Stimulated activated CD8-positive, alpha-beta memory T cell treated with anti-CD3 and anti-CD28 coated beads, Interleukin-15, amount 100 ng/mL, for 24 hours (primary cell): ENCODE measurements around the gene STIM1.
"Not testable (repeated sequence)": the region's sequence is repeated elsewhere in the genome, so short reads cannot be mapped to it uniquely, and the experiment has no call there.

ENCODE experiments used
- DNase-seq: peaks from one replicate; pipeline ENCODE4 v3.0.0-alpha.2; 2020; ENCODE audit warnings: low read depth

The STIM1 gene

DNA sequence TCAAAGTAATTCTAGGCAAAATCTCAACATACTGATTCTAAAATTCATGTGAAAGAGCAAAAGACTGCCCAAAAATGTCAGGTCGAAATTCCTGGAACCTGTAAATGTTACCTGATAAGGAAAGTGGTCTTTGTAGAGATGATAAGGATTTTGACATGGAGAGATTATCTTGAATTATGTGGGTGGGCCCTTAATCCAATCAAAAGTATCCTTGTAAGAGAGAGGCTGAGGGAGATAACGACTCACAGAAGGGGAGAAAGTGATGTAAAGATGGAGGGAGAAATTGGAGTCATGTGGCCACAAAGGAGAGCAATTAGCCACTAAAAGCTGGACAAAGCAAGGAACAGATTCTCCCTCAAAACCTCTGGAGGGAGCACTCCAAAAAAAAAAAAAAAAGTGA, 259.7 kb downstream of the STIM1 start:
- DNase-seq, result no peak

DNA sequence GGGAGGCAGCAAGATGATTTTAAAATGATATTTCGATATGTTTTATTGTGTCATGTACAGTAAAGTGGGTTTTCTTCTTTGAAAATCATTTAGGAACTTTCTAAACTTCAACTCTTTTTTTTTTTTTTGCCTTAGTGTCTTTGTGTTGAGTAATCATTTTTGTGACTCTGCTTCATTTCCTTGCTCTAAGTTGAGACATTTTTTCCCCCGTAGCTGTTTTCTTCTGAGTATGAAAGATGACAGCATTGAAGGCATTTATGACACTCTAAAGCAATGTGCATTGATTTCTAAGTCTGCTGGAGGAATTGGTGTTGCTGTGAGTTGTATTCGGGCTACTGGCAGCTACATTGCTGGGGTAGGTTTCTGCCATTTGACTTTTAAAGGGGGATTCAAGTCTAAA, 262.6 kb downstream of the STIM1 start:
- DNase-seq, result no peak

DNA sequence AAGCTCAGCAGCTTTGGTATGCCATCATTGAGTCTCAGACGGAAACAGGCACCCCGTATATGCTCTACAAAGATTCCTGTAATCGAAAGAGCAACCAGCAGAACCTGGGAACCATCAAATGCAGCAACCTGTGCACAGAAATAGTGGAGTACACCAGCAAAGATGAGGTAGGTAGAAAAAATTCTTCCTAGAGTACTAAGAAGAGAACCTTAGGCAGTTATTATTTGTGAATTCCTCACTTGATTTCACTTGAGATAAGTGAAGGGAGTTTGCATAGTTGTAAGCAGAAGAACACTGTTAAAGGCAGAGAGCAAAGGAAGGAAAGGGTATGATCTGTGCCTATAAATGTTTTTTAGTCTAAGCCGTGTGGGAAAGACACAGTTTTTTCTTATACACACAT, 267.8 kb downstream of the STIM1 start:
- DNase-seq, result no peak

DNA sequence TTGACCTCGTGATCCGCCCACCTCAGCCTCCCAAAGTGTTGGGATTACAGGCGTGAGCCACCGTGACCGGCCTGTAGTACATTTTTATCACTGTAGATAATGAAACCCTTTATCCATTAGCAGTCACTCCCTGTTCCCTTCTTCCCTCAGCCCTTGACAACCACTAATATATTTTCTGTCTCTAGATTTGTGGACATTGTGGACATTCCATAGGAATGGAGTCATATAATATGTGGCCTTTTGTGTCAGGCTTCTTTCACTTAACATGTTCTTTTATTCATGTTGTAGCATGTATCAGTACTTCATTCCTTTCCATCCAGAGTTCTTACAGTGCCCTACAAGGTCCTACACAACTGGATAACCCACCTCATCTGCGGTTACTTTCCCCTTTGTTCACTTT, 269.7 kb downstream of the STIM1 start:
- DNase-seq, result no peak

DNA sequence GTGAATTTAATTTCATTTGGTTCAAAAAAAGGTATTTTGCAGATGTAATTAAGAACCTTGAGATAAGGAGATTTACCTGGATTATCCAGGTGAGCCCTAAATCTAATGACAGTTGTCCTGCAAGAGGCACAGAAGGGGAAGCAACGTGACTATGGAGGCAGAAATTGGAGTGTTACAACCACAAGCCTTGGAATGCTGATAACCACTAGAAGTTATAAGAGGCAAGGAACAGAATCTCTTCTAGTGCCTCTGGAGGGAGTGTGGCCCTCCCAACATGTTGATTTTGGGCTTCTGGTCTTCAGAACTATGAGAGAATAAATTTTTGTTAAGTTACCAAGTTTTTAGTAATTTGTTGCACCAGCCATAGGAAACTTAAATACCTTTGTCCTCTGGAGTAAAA, 271.9 kb downstream of the STIM1 start:
- no peak for DNase-seq

DNA sequence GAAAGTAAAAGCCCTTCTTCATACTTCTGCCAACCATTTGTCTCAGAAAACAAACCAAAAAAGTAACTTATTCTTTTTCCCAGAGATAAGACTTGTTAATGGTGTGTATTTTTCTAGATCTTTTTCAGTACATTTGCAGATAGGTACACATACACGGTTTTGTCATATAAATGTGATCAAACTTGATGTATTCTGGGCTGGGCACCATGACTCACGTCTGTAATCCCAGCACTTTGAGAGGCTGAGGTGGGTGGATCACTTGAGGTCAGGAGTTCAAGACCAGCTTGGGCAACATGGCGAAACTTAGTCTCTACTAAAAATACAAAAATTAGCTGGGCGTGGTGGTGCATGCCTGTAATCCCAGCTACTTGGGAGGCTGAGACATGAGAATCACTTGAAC, 274.8 kb downstream of the STIM1 start:
- not testable (repeated sequence) for DNase-seq

DNA sequence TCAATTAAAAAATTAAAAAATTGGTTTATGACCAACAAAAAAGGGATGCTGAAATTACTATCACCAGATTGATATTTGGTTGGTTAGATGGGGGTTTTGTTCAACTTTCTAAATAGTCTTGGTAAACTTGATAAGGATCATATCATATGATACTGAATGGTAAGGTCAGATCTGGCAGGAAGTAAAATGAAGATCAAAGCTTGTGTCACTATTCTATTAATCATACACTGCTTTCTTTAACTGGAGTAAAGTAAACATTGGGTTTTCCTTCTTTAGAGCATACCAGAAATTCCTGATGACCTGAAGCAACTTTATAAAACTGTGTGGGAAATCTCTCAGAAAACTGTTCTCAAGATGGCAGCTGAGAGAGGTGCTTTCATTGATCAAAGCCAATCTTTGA, 279.3 kb downstream of the STIM1 start:
- no peak for DNase-seq

DNA sequence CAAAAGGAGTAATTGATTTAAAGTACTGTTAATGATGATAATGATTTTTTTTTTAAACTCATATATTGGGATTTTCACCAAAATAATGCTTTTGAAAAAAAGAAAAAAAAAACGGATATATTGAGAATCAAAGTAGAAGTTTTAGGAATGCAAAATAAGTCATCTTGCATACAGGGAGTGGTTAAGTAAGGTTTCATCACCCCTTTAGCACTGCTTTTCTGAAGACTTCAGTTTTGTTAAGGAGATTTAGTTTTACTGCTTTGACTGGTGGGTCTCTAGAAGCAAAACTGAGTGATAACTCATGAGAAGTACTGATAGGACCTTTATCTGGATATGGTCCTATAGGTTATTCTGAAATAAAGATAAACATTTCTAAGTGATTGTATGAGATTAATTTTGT, 283.0 kb downstream of the STIM1 start:
- DNase-seq, result no peak

DNA sequence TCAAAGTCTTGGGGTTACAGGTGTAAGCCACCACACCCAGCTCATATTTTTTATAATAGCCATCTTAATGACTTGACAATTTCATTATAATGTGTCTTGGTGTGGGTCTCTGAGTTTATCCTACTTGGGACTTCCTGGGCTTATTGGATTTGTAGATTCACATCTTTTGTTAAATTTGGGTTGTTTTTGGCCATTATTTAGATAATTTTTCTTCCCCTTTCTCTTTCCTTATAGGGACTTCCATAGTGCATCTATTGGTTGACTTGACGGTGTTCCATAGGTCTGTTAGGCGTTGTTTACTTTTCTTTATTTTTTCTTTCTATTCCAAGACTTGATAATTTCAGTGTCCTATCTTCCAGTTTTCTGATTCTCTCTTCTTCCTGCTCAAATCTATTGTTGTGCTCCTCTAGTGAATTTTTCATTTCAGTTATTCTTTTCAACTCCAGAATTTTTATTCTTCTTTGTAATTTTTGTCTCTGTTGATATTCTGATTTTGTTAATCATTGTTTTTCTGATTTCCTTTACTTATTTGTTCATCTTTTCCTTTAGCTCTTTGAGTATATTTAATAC, 284.7 kb downstream of the STIM1 start:
- DNase-seq, result no peak
